HepG2 (cell line): ENCODE measurements around the gene CFAP97D1. TPM values are rescaled to one million over a fixed set of nuclear protein-coding genes. Genes with fewer than 3 reads are reported as not detected.

Source experiments
- ATF7-NPFF ChIP-seq: sonication (generic); formaldehyde crosslinking; IDR thresholded peaks from 2 replicates; pipeline ENCODE4 v1.8.1; 2023; ENCODE audit warnings: mild to moderate bottlenecking, low read depth, missing genetic modification reagents, moderate library complexity
- CBFB ChIP-seq: sonication (generic); formaldehyde crosslinking; IDR thresholded peaks from 2 replicates; pipeline ENCODE4 v1.4.0; 2020; ENCODE audit warnings: missing genetic modification reagents
- CBX1 ChIP-seq: IDR thresholded peaks from one replicate; pipeline ENCODE4 v1.6.1; 2016; ENCODE audit warnings: antibody characterized with exemption, low read depth
- CCAR2 ChIP-seq: fragments of 200-400 bp; formaldehyde crosslinking; optimal IDR thresholded peaks from 2 replicates; pipeline ENCODE3; 2018; ENCODE audit warnings: low read depth, mild to moderate bottlenecking, low read length, moderate library complexity
- KDM3A ChIP-seq: IDR thresholded peaks from 2 replicates; pipeline ENCODE4 v1.6.1; 2018; ENCODE audit warnings: low read depth, missing compliant biosample characterization
- PHF21A ChIP-seq: sonication (generic); formaldehyde crosslinking; IDR thresholded peaks from 2 replicates; pipeline ENCODE4 v1.5.0; 2020; ENCODE audit warnings: mild to moderate bottlenecking, missing genetic modification reagents
- PHF8 ChIP-seq: sonication (generic); formaldehyde crosslinking; IDR thresholded peaks from 2 replicates; pipeline ENCODE4 v1.5.0; 2020; ENCODE audit warnings: missing genetic modification reagents
- POLR2G ChIP-seq: fragments of 200-400 bp; formaldehyde crosslinking; IDR thresholded peaks from 2 replicates; pipeline ENCODE4 v1.6.1; 2018; ENCODE audit warnings: mild to moderate bottlenecking, low read depth, low read length, moderate library complexity
- SMAD1 ChIP-seq: sonication (generic); formaldehyde crosslinking; IDR thresholded peaks from 2 replicates; pipeline ENCODE4 v1.4.0; 2020; ENCODE audit warnings: missing genetic modification reagents, low read depth, mild to moderate bottlenecking, borderline replicate concordance
- SMARCC2 ChIP-seq: fragments of 450-650 bp; IDR thresholded peaks from 2 replicates; pipeline ENCODE4 v1.6.1; 2017; ENCODE audit warnings: antibody characterized with exemption, mild to moderate bottlenecking
- SNRNP70 ChIP-seq: fragments of 200-400 bp; formaldehyde crosslinking; IDR thresholded peaks from 2 replicates; pipeline ENCODE4 v1.6.1; 2017; ENCODE audit warnings: mild to moderate bottlenecking, low read depth, low read length, moderate library complexity
- SP2 ChIP-seq: sonication (generic); formaldehyde crosslinking; IDR thresholded peaks from 2 replicates; pipeline ENCODE4 v1.5.1; 2020; ENCODE audit warnings: mild to moderate bottlenecking, missing genetic modification reagents
- ZFP36 ChIP-seq: fragments of 150-350 bp; IDR thresholded peaks from 2 replicates; pipeline ENCODE4 v1.6.1; 2018; ENCODE audit warnings: borderline replicate concordance, low read length, low read depth; ENCODE audit not compliant: partially characterized antibody
- ZFYVE20 ChIP-seq: sonication (generic); formaldehyde crosslinking; IDR thresholded peaks from 2 replicates; pipeline ENCODE4 v1.8.0; 2023; ENCODE audit warnings: low read depth, mild to moderate bottlenecking, moderate library complexity, missing genetic modification reagents, borderline replicate concordance
- ZNF280D ChIP-seq: sonication (generic); formaldehyde crosslinking; IDR thresholded peaks from 2 replicates; pipeline ENCODE4 v1.5.1; 2020; ENCODE audit warnings: mild to moderate bottlenecking, missing genetic modification reagents
- ZNF605 ChIP-seq: sonication (generic); formaldehyde crosslinking; IDR thresholded peaks from 2 replicates; pipeline ENCODE4 v1.8.0; 2022; ENCODE audit warnings: mild to moderate bottlenecking, missing genetic modification reagents
- ZNF749 ChIP-seq: sonication (generic); formaldehyde crosslinking; IDR thresholded peaks from 2 replicates; pipeline ENCODE4 v1.8.0; 2022; ENCODE audit warnings: mild to moderate bottlenecking, missing genetic modification reagents, moderate library complexity, borderline replicate concordance
- ZNF768 ChIP-seq: sonication (generic); formaldehyde crosslinking; IDR thresholded peaks from 2 replicates; pipeline ENCODE4 v1.4.0; 2020; ENCODE audit warnings: missing genetic modification reagents
- ZNF839 ChIP-seq: sonication (generic); formaldehyde crosslinking; IDR thresholded peaks from 2 replicates; pipeline ENCODE4 v1.4.0; 2020; ENCODE audit warnings: missing genetic modification reagents, mild to moderate bottlenecking, borderline replicate concordance
- ZSCAN25 ChIP-seq: sonication (generic); formaldehyde crosslinking; IDR thresholded peaks from 2 replicates; pipeline ENCODE4 v1.8.0; 2022; ENCODE audit warnings: mild to moderate bottlenecking, missing genetic modification reagents
- ZSCAN30 ChIP-seq: sonication (generic); formaldehyde crosslinking; IDR thresholded peaks from 2 replicates; pipeline ENCODE4 v1.5.0; 2020; ENCODE audit warnings: mild to moderate bottlenecking, missing genetic modification reagents
- ZSCAN9 ChIP-seq: IDR thresholded peaks from 2 replicates; pipeline ENCODE4 v1.6.1; 2016; ENCODE audit warnings: borderline replicate concordance
- polyA plus RNA-seq, 8 experiments: library from polyadenylated mRNA; depleted of rRNA in 3 of 8; stranded (reverse) in 7 of 8; unstranded in 1 of 8; fragments of >200 nt; fragmentation: Illumina TruSeq in 4 of 8; extraction: Trizol in 4 of 8; gene quantifications; 2 replicates each; pipeline versions ENCODE4 v1.2.1 to v1.2.3, GENCODE V29; 2011 to 2016; ENCODE audit warnings: low read depth in 4 of 8, missing spikeins in 1 of 8, mixed read lengths in 1 of 8; ENCODE audit not compliant: insufficient read depth in 1 of 8
- total RNA-seq, 5 experiments: library from RNA; depleted of rRNA; stranded (reverse); fragments of >200 nt; fragmentation: Illumina TruSeq; extraction: Trizol; gene quantifications; 2 replicates each; pipeline ENCODE4 v1.2.3, GENCODE V29; 2016; ENCODE audit warnings: low read depth in 1 of 5
- TF ChIP-seq, protein P1 (sequence below): IDR thresholded peaks from 2 replicates; pipeline ENCODE4 v1.6.1; 2016; ENCODE audit warnings: control low read depth
- TF ChIP-seq, protein P2 (sequence below): sonication (generic); formaldehyde crosslinking; IDR thresholded peaks from 2 replicates; pipeline ENCODE4 v1.8.0; 2022; ENCODE audit warnings: low read depth, missing genetic modification reagents
- TF ChIP-seq, protein P3 (sequence below): sonication (generic); formaldehyde crosslinking; IDR thresholded peaks from 2 replicates; pipeline ENCODE4 v1.8.1; 2023; ENCODE audit warnings: mild to moderate bottlenecking, moderate library complexity, missing genetic modification reagents

CFAP97D1 gene
- total and polyA plus RNA-seq, 2 of the 13 experiments (the other 11 are each of a cell fraction or from before 2014, with no cell fraction given): 0.02 TPM; not detected in 1

- TF ChIP-seq, protein P1, sequence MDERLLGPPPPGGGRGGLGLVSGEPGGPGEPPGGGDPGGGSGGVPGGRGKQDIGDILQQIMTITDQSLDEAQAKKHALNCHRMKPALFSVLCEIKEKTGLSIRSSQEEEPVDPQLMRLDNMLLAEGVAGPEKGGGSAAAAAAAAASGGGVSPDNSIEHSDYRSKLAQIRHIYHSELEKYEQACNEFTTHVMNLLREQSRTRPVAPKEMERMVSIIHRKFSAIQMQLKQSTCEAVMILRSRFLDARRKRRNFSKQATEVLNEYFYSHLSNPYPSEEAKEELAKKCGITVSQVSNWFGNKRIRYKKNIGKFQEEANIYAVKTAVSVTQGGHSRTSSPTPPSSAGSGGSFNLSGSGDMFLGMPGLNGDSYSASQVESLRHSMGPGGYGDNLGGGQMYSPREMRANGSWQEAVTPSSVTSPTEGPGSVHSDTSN (CRISPR knock-in tag): no peak
- peak; percentile 66; the same call in 1 of the 2 replicates for TF ChIP-seq SMAD1
- TF ChIP-seq ZNF768: no peak
- TF ChIP-seq KDM3A (CRISPR knock-in tag): peak; percentile 95; the same call in 1 of the 2 replicates
- 0 out of 2 replicates have a peak, but pooled peaks have one; percentile 24 for TF ChIP-seq ZSCAN25
- TF ChIP-seq, protein P2, sequence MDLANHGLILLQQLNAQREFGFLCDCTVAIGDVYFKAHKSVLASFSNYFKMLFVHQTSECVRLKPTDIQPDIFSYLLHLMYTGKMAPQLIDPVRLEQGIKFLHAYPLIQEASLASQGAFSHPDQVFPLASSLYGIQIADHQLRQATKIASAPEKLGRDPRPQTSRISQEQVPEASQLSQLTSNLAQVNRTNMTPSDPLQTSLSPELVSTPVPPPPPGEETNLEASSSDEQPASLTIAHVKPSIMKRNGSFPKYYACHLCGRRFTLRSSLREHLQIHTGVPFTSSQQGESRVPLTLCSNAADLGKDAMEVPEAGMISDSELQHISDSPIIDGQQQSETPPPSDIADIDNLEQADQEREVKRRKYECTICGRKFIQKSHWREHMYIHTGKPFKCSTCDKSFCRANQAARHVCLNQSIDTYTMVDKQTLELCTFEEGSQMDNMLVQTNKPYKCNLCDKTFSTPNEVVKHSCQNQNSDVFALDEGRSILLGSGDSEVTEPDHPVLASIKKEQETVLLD (CRISPR knock-in tag): no peak
- no peak for TF ChIP-seq ZFYVE20 (CRISPR knock-in tag)
- TF ChIP-seq SNRNP70: no peak
- no peak for TF ChIP-seq CBX1
- TF ChIP-seq CCAR2: no peak
- peak; percentile 74 for TF ChIP-seq ZFP36
- no peak for TF ChIP-seq ZNF749 (CRISPR knock-in tag)
- no peak for TF ChIP-seq POLR2G
- TF ChIP-seq, protein P3, sequence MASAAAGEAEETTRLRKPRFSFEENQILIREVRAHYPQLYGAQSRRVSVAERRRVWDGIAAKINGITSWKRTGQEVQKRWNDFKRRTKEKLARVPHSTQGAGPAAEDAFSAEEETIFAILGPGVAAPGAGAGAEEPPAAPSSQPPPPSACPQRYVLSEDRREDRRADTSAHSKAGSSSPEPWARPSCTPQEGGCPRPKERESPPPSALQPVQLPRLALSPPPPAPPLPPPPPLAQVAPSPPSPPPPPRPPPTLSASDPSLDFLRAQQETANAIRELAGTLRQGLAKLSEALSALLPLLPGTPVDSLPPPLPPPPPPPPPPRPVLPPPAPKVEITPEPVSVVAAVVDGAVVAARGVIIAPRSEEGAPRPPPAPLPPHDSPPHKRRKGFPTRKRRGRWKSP (CRISPR knock-in tag): no peak
- peak; percentile 52; the same call in 1 of the 2 replicates for TF ChIP-seq ZNF280D (CRISPR knock-in tag)
- TF ChIP-seq SMARCC2: no peak
- peak; percentile 57; the same call in 1 of the 2 replicates for TF ChIP-seq CBFB (CRISPR knock-in tag)
- TF ChIP-seq ZNF605 (CRISPR knock-in tag): peak; percentile 34; the same call in 1 of the 2 replicates
- no peak for TF ChIP-seq ZSCAN30 (CRISPR knock-in tag)
- no peak; the same call in 1 of the 2 replicates for TF ChIP-seq ATF7-NPFF (CRISPR knock-in tag)
- TF ChIP-seq PHF21A (CRISPR knock-in tag): no peak; the same call in 1 of the 2 replicates
- peak; percentile 56; the same call in 1 of the 2 replicates for TF ChIP-seq ZSCAN9
- TF ChIP-seq ZNF839 (CRISPR knock-in tag): no peak
- TF ChIP-seq SP2 (CRISPR knock-in tag): no peak
- TF ChIP-seq PHF8 (CRISPR knock-in tag): no peak
Observed at GRCh38 chr17:43760254-43760852, 19.9 kb upstream of the CFAP97D1 start (continued).
